Glutamatergic neuron (in vitro differentiated cells): ENCODE data around the gene TFDP1. TPM values are rescaled to one million over a fixed set of nuclear protein-coding genes. Genes with fewer than 3 reads are reported as not detected.

Experiments
- DNase-seq: peaks from one replicate; pipeline ENCODE4 v3.0.0; 2022
- H3K27ac Mint-ChIP-seq: one replicate; pipeline ENCODE4 v1.8.0; 2020; ENCODE audit warnings: mild to moderate bottlenecking, mixed read lengths, inconsistent platforms; ENCODE audit not compliant: unreplicated experiment
- H3K27me3 Mint-ChIP-seq: one replicate; pipeline ENCODE4 v1.8.0; 2020; ENCODE audit warnings: mild to moderate bottlenecking, moderate library complexity, mixed read lengths, inconsistent platforms; ENCODE audit not compliant: unreplicated experiment
- H3K36me3 Mint-ChIP-seq: one replicate; pipeline ENCODE4 v1.8.0; 2020; ENCODE audit warnings: mild to moderate bottlenecking, mixed read lengths, inconsistent platforms; ENCODE audit not compliant: unreplicated experiment
- H3K4me1 Mint-ChIP-seq: one replicate; pipeline ENCODE4 v1.8.0; 2020; ENCODE audit warnings: mild to moderate bottlenecking, low read depth, mixed read lengths, inconsistent platforms; ENCODE audit not compliant: unreplicated experiment
- H3K4me3 Mint-ChIP-seq: one replicate; pipeline ENCODE4 v1.8.0; 2020; ENCODE audit warnings: mild to moderate bottlenecking, mixed read lengths, inconsistent platforms; ENCODE audit not compliant: unreplicated experiment
- H3K9me3 Mint-ChIP-seq: one replicate; pipeline ENCODE4 v1.8.0; 2020; ENCODE audit warnings: mild to moderate bottlenecking, moderate library complexity, mixed read lengths, inconsistent platforms; ENCODE audit not compliant: unreplicated experiment
- CTCF ChIP-seq: fragments of 200-600 bp; sonication (generic); IDR thresholded peaks from one replicate; pipeline ENCODE4 v1.5.0; 2021; ENCODE audit not compliant: partially characterized antibody, unreplicated experiment
- total RNA-seq: library from RNA; stranded (reverse); fragmentation: NEBNext Ultra II Directional; extraction: Animal tissue kit (Norgen Biotek cat#: 25700); gene quantifications from one replicate; pipeline ENCODE4 v1.2.1, GENCODE V29; 2021; ENCODE audit not compliant: unreplicated experiment

The TFDP1 gene
- total RNA-seq, 1 donor from 2014 or later: 62.0 TPM

- Mint-ChIP-seq H3K36me3 (peaks cover 16% of the 10 kb centered on the region), H3K9me3 (peaks cover 20% of the 10 kb centered on the region), H3K27me3 (no peaks in the 10 kb centered on the region), H3K4me3 (no peak overlapping the region), H3K4me1 (peaks cover 12% of the 10 kb centered on the region), H3K27ac (no peak overlapping the region)
- TF ChIP-seq CTCF: no peak
- DNase-seq: no peak
Observed at GRCh38 chr13:113609616-113610015, 25.1 kb downstream of the TFDP1 start.

DNA sequence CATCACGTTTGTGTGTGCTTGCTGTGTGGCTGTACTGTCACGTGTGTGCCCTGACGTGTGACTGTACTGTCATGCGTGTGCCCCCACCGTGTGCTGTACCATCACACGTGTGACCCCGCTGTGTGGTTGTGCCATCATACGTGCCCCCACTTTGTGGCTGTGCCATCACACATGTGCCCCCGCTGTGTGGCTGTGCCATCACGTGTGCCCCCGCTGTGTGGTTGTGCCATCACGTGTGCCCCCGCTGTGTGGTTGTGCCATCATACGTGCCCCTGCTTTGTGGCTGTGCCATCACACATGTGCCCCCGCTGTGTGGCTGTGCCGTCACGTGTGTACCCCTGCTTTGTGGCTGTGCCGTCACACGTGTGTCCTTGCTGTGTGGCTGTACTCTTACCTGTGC is 25.7 kb downstream of the TFDP1 start:
- H3K36me3 Mint-ChIP-seq: peaks cover 10% of the 10 kb centered on the region
- no peak for TF ChIP-seq CTCF
- H3K9me3 Mint-ChIP-seq: peaks cover 15% of the 10 kb centered on the region
- no peaks in the 10 kb centered on the region for H3K27me3 Mint-ChIP-seq
- DNase-seq: no peak
- H3K27ac Mint-ChIP-seq: no peak overlapping the region
- H3K4me3 Mint-ChIP-seq: no peak overlapping the region
- peaks cover 9% of the 10 kb centered on the region for H3K4me1 Mint-ChIP-seq

DNA sequence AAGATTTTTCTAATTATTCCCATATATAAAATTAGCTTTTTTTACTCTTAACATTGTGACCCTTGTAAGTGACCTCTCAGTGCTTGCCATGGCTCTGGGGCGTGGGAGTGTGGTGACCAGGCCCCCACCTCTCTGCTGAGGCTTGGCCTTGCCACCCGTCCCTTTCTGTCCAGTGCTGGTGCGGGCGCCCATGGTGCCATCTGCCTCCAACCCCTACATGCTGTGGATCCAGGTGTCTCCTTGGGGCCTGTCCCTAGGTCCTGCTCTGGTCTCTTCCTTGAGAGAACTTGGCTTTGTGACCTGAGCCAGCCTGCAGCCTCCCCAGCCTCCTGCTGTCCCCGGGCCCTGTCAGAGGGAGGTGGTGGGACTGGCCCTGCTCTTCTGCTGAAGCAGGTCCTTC is 27.4 kb downstream of the TFDP1 start:
- Mint-ChIP-seq H3K4me1 (peaks cover 18% of the 10 kb centered on the region), H3K4me3 (no peak overlapping the region), H3K27ac (no peak overlapping the region), H3K9me3 (peaks cover 12% of the 10 kb centered on the region), H3K36me3 (peaks cover 5% of the 10 kb centered on the region), H3K27me3 (no peaks in the 10 kb centered on the region)
- TF ChIP-seq CTCF: no peak
- DNase-seq: no peak

DNA sequence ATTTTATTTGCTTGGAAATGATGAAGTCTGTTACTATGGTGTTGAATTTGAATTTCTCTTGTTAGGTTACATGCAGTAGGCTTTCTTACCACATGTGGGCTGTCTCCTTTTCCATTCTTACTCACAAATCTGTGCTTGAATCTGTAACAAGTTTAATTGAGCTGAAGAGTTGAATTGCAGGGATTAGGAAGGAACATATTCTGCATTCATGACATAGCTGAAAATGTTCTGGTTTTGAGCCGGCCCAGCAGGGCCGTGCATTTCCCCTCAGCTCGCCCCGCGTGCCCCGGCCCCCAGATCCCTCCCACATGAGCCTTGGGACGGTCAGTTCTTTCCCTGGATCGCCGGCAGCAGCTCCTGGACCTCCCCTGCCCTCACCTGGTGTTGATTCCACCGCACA is 28.1 kb downstream of the TFDP1 start:
- H3K27ac Mint-ChIP-seq: no peak overlapping the region
- TF ChIP-seq CTCF: no peak
- no peak for DNase-seq
- no peak overlapping the region for H3K4me3 Mint-ChIP-seq
- H3K27me3 Mint-ChIP-seq: no peaks in the 10 kb centered on the region
- H3K4me1 Mint-ChIP-seq: peaks cover 19% of the 10 kb centered on the region
- peaks cover 12% of the 10 kb centered on the region for H3K9me3 Mint-ChIP-seq
- peaks cover 5% of the 10 kb centered on the region for H3K36me3 Mint-ChIP-seq

DNA sequence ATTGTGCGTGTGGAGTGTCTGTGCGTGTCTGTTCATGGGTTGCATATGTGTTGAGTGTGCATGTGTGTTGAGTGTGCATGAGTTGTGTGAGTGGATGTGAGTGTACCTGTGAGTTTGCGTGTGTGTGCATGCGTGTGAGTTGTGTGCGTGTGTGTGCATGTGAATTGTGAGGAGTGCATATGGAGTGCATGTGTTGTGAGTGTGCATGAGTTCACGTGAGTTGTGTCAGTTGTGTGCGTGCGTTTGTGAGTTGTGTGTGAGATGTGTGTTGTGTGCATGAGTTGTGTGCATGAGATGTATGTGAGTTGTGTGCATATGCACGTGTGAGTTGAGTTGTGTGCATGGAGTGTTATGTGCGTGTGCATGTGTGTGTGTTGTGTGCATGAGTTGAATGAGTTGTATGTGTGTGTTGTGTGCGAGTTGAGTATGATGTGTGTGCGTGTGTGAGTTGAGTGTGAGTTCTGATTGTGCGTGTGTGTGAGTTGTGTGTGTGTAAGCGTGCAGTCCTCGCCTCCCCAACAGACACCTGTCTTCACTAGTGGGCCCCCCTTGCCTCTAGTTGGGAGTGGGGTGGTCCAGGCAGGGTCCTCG is 29.3 kb downstream of the TFDP1 start:
- Mint-ChIP-seq H3K4me1 (peaks cover 30% of the 10 kb centered on the region), H3K9me3 (peaks cover 13% of the 10 kb centered on the region), H3K27me3 (peaks cover 2% of the 10 kb centered on the region), H3K4me3 (no peak overlapping the region), H3K36me3 (peaks cover 5% of the 10 kb centered on the region), H3K27ac (no peak overlapping the region)
- no peak for DNase-seq
- no peak for TF ChIP-seq CTCF
